Stimulated activated naive CD8-positive, alpha-beta T cell treated with anti-CD3 and anti-CD28 coated beads, Interleukin-15, Interleukin-2, amounts not matched to agents 100 U/mL and 50 U/mL, for 24 hours (primary cell): ENCODE results near the gene VSTM2L.
A peak's percentile ranks its signal among the peaks of the same experiment; 100 is the strongest.

ENCODE experiments used
- ATAC-seq: fragments of 150-1000 bp; cut with Tn5 transposase; one replicate; pipeline ENCODE4 v1.10.0; 2021
- DNase-seq: peaks from one replicate; pipeline ENCODE4 v3.0.0; 2021

The VSTM2L gene

GRCh38 chr20:37878835-37879599 is 23.9 kb upstream of the VSTM2L start:
- no peak for ATAC-seq
- DNase-seq, result no peak

GRCh38 chr20:37879843-37880242 is 23.1 kb upstream of the VSTM2L start:
- ATAC-seq, result no peak
- no peak for DNase-seq

GRCh38 chr20:37880726-37881591 is 22.0 kb upstream of the VSTM2L start:
- no peak for DNase-seq
- no peak for ATAC-seq

- ATAC-seq, result no peak
- no peak for DNase-seq
Measured at GRCh38 chr20:37881601-37882343, 21.2 kb upstream of the VSTM2L start.

GRCh38 chr20:37882961-37883712 is 19.8 kb upstream of the VSTM2L start:
- DNase-seq (no peak), ATAC-seq (no peak)

GRCh38 chr20:37885042-37885441 is 17.9 kb upstream of the VSTM2L start:
- ATAC-seq (no peak), DNase-seq (no peak)

- DNase-seq (no peak), ATAC-seq (no peak)
Measured at GRCh38 chr20:37885593-37886503, 17.1 kb upstream of the VSTM2L start.

GRCh38 chr20:37886851-37887297 is 16.1 kb upstream of the VSTM2L start:
- ATAC-seq (no peak), DNase-seq (no peak)

- DNase-seq (no peak), ATAC-seq (no peak)
Measured at GRCh38 chr20:37888641-37889040, 14.3 kb upstream of the VSTM2L start.

GRCh38 chr20:37890108-37890507 is 12.8 kb upstream of the VSTM2L start:
- ATAC-seq (no peak), DNase-seq (no peak)

GRCh38 chr20:37890643-37891042 is 12.3 kb upstream of the VSTM2L start:
- no peak for ATAC-seq
- no peak for DNase-seq

- no peak for ATAC-seq
Measured at GRCh38 chr20:37892001-37892400, 10.9 kb upstream of the VSTM2L start.

GRCh38 chr20:37893566-37894241 is 9.2 kb upstream of the VSTM2L start:
- ATAC-seq (no peak), DNase-seq (no peak)

More at GRCh38 chr20:37892001-37892400, 10.9 kb upstream of the VSTM2L start:
- DNase-seq, result no peak

GRCh38 chr20:37894454-37894853 is 8.5 kb upstream of the VSTM2L start:
- ATAC-seq, result no peak
- DNase-seq, result no peak

GRCh38 chr20:37895166-37895565 is 7.8 kb upstream of the VSTM2L start:
- ATAC-seq (no peak), DNase-seq (no peak)

- ATAC-seq (no peak), DNase-seq (no peak)
Measured at GRCh38 chr20:37896932-37897548, 5.9 kb upstream of the VSTM2L start.

GRCh38 chr20:37898233-37899104 is 4.5 kb upstream of the VSTM2L start:
- no peak for DNase-seq
- ATAC-seq, result peak; percentile 86
